Colonic mucosa (tissue), 4 donors: ENCODE measurements around the gene GPHA2. TPM values are rescaled to one million over a fixed set of nuclear protein-coding genes. Genes with fewer than 3 reads are reported as not detected.
A peak's percentile ranks its signal among the peaks of the same experiment; 100 is the strongest.

Experiments used
- DNase-seq: peaks from one replicate; pipeline ENCODE4 v3.0.0-alpha.2; 2020
- H3K27ac ChIP-seq: fragments of 200-600 bp; one replicate; pipeline ENCODE4 v1.8.0; 2021
- H3K27me3 ChIP-seq: fragments of 200-600 bp; one replicate; pipeline ENCODE4 v1.8.0; 2021
- H3K36me3 ChIP-seq: fragments of 200-600 bp; one replicate; pipeline ENCODE4 v1.8.0; 2021
- H3K4me1 ChIP-seq: fragments of 200-600 bp; one replicate; pipeline ENCODE4 v1.8.0; 2021; ENCODE audit warnings: mild to moderate bottlenecking
- H3K4me3 ChIP-seq: fragments of 200-600 bp; one replicate; pipeline ENCODE4 v1.8.0; 2021
- H3K9ac ChIP-seq, 2 donors: one replicate each; pipeline ENCODE4 v1.7.0; 2013; ENCODE audit warnings: control low read depth in 2 of 2, low read depth in 2 of 2, low read length in 2 of 2
- H3K9me3 ChIP-seq: fragments of 200-600 bp; one replicate; pipeline ENCODE4 v1.8.0; 2021
- CTCF ChIP-seq: fragments of 200-600 bp; IDR thresholded peaks from one replicate; pipeline ENCODE4 v1.8.0; 2022; ENCODE audit warnings: antibody characterized with exemption, mild to moderate bottlenecking
- intact Hi-C: fragments of 100-400 bp; cut with DNase I; formaldehyde crosslinking; loops from one replicate; pipeline ENCODE4 v1.14.1; 2022
- total RNA-seq, 2 donors: library from RNA; stranded (reverse); fragmentation: NEBNext Ultra II Directional in 1 of 2; extraction: Animal tissue kit (Norgen Biotek cat#: 25700) in 1 of 2; gene quantifications; one replicate each; pipeline ENCODE4 v1.2.1, GENCODE V29; 2021
- donor health status: healthy.
- donor health status: DM: no; HTN: no; CAD: no.
- donor health status: DM: no; HTN: no; CAD: no.

The GPHA2 gene
- total RNA-seq, 2 donors from 2014 or later: not detected

DNA sequence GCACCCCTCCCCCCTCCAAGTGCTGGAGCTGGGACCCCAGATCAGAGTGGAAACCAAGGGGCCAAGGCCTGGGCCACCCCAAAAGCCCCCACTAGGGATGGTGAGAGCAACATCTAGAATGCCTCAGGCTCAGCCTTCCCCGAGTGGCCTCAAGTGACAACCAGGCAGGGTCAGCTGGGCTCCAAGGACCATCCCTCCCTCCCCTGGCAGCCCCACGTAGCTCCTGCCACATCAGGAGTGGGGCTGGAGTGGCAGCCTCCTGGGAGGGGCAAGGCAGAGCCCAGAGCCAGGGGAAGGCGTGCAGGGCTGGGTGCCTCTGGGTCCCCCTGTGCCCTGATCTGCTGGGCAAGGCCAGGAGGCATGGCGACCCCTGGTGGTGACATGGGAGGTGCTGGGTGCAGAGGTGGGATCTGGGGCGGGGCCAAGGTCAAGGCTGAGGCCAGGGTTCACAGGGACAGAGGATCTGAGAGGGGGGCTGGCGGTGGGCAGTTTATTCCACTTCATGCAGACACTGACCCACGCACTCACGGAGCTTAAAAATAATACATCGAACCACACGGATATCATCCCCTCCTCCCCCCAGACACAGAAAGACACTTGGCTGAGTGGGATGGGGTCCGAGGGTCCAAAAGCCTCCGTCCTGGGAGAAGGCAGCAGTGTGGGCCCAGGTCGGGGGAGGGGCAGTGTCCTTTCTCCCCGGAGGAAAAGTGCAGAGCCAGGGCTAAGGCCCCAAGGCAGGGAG lies 41.5 kb downstream of the GPHA2 start:
- H3K27ac ChIP-seq: peak overlapping the region; percentile 94

DNA sequence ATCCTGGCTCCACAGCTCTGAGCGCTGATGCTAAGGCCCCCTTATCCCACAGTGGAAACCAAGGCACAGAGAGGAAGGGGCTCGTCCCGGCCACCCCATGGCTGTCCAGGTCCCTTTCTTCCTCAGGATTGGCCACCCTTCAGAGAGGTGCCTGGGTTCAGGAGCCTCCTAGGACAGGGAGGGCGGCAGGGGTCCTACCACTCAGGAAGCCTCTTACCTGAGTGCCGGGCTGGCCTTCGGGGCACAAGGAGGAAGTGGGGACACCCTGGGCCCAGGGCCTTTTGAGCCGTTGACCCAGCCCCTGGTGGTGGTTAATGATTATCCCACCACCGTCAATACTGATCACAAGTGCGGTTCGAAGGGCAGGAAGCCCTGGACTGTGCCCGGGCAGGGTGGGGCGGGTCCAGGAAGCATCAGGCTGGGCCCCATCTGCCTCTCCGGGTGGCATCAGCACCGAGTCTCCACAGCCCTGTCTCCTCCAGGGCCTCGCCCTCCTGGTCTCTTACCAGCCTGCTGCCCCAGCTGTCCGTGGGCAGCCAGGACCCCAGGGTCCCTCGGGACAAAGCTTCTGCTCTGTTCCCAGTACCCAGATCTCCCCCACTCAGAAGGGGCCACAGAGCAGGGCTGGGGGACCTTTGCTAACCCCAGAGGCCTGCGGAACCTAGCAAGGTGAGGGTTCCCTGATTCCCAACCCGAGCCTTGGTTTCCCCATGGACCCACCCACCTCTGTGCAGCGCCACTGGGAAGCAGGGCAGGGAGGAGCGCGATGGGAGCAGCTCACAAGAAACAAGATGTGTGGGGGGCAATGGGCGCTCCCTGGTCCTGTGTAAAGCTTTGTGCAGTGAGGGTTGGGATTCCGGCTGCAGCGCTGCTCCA lies 42.3 kb downstream of the GPHA2 start:
- intact Hi-C loops: loop anchor here (1.0 to 5.0 kb wide), 2 partner anchors 46 to 106 kb away; no protein-coding TSS in a partner anchor
- no peaks in the 10 kb centered on the region for H3K4me1 ChIP-seq
- no peaks in the 10 kb centered on the region for H3K36me3 ChIP-seq
- peak overlapping the region; percentile 68 for H3K4me3 ChIP-seq
- H3K9me3 ChIP-seq: no peaks in the 10 kb centered on the region
- peak overlapping the region; percentile 88 to 97 for H3K9ac ChIP-seq
- no peaks in the 10 kb centered on the region for H3K27me3 ChIP-seq
- DNase-seq: peak; percentile 95
- no peak for TF ChIP-seq CTCF
- peak overlapping the region; percentile 94 for H3K27ac ChIP-seq

More for the DNA sequence above, 41.5 kb downstream of the GPHA2 start:
- Histone ChIP-seq H3K9me3 (no peaks in the 10 kb centered on the region), H3K4me1 (no peaks in the 10 kb centered on the region), H3K27me3 (no peaks in the 10 kb centered on the region), H3K36me3 (no peaks in the 10 kb centered on the region), H3K4me3 (peak overlapping the region; percentile 68), H3K9ac (peak overlapping the region; percentile 82 to 97)
- TF ChIP-seq CTCF: peak; percentile 96
- intact Hi-C loops: loop anchor here (1.0 to 5.0 kb wide), 2 partner anchors 47 to 107 kb away; no protein-coding TSS in a partner anchor
- DNase-seq: peak; percentile 96

GRCh38 chr11:64892838-64893193 lies 42.9 kb downstream of the GPHA2 start:
- Histone ChIP-seq H3K4me3 (peak overlapping the region; percentile 68), H3K9ac (peak overlapping the region; percentile 88 to 97), H3K36me3 (no peaks in the 10 kb centered on the region), H3K4me1 (no peaks in the 10 kb centered on the region), H3K27ac (peak overlapping the region; percentile 94), H3K27me3 (no peaks in the 10 kb centered on the region), H3K9me3 (no peaks in the 10 kb centered on the region)
- no peak for TF ChIP-seq CTCF
- no peak for DNase-seq
- intact Hi-C loops: loop anchor here (5.0 kb wide), 1 partner anchor 106 kb away; no protein-coding TSS in a partner anchor

DNA sequence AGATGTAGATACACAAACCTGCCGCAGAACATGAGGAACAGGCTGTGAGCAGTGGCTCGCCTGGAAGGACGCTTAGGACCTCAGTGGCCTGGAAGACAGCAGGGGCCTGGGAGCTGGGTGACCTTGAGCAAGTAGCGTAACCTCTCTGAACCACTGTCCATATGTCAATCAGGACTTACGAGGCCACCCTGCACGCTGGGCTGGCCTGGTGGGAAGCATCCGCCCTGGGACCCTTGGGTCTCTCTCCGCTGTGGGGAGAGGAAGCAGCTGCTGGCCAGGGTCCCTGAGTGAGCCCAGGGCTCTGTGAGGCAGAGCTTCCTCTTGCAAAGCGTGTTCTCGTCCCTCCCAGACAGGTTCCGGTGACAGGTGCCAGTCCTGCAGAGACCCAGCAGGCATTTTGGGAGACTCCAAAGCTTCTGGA lies 43.3 kb downstream of the GPHA2 start:
- Histone ChIP-seq H3K9me3 (no peaks in the 10 kb centered on the region), H3K27me3 (no peaks in the 10 kb centered on the region), H3K27ac (peak overlapping the region; percentile 94), H3K4me3 (peak overlapping the region; percentile 68), H3K4me1 (no peaks in the 10 kb centered on the region), H3K9ac (peak overlapping the region; percentile 88 to 97), H3K36me3 (no peaks in the 10 kb centered on the region)
- intact Hi-C loops: loop anchor here (5.0 kb wide), 1 partner anchor 105 kb away; no protein-coding TSS in a partner anchor
- TF ChIP-seq CTCF: no peak
- DNase-seq: peak; percentile 32

DNA sequence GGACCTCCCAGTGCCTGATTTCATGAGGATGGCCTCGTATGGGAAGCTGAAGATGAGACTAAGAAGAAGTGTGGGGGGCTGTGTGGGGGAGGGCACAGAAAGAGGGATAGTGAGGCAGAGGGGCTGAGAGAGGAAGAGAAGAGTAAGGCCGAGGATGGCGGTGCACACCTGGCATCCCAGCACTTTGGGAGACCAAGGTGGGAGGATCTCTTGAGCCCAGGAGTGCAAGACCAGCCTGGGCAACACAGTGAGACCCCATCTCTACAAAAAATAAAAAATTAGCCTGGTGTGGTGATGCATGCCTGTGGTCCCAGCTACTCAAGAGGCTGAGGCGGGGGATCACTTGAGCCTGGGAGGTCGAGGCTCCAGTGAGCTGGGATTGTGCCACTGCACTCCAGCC lies 43.8 kb downstream of the GPHA2 start:
- Histone ChIP-seq H3K27ac (peak overlapping the region; percentile 94), H3K4me3 (peak overlapping the region; percentile 68), H3K27me3 (no peaks in the 10 kb centered on the region), H3K9me3 (no peaks in the 10 kb centered on the region), H3K9ac (peak overlapping the region; percentile 88 to 97), H3K36me3 (no peaks in the 10 kb centered on the region), H3K4me1 (no peaks in the 10 kb centered on the region)
- intact Hi-C loops: loop anchor here (5.0 kb wide), 1 partner anchor 105 kb away; no protein-coding TSS in a partner anchor
- DNase-seq: no peak
- no peak for TF ChIP-seq CTCF
